IMR-90 (cell line): ENCODE results near the gene TAAR8. TPM values are rescaled to one million over a fixed set of nuclear protein-coding genes. Genes with fewer than 3 reads are reported as not detected.
"Not testable (repeated sequence)": the region's sequence is repeated elsewhere in the genome, so short reads cannot be mapped to it uniquely, and the experiment has no call there.

ENCODE experiments used
- ATAC-seq: fragments of 200-7000 bp; cut with Tn5 transposase; 2 replicates; pipeline ENCODE4 v1.9.1; 2020; ENCODE audit warnings: low read depth, mild to moderate bottlenecking, moderate library complexity
- BruUV-seq: library from RNA; stranded (reverse); fragments of 400-500 nt; replicated peaks from 2 replicates; lab custom pipeline; 2021; lab: Mats Ljungman, UMichigan
- CTCF ChIA-PET: fragments of 300-600 bp; formaldehyde crosslinking; extraction: SDS; loops from one replicate; lab custom pipeline; 2021; ENCODE audit warnings: antibody characterized with exemption; lab: Yijun Ruan, JAX
- POLR2A ChIA-PET: fragments of 300-600 bp; sonication (Branson Sonifier 250); formaldehyde crosslinking; loops from one replicate; lab custom pipeline; 2022; ENCODE audit warnings: antibody characterized with exemption; ENCODE audit not compliant: unreplicated experiment; lab: Charles Lee
- DNase-seq: peaks from one replicate; pipeline ENCODE4 v3.0.0; 2013
- H2AFZ ChIP-seq: replicated peaks from 2 replicates; pipeline ENCODE3; 2013; ENCODE audit warnings: low read length, mild to moderate bottlenecking; ENCODE audit not compliant: poor library complexity
- H2AK5ac ChIP-seq: 2 replicates; pipeline ENCODE4 v1.6.1; 2013; ENCODE audit warnings: low read depth, low read length, inconsistent platforms
- H2AK9ac ChIP-seq: replicated peaks from 2 replicates; pipeline ENCODE3; 2013; ENCODE audit warnings: mild to moderate bottlenecking, low read depth, low read length, moderate library complexity; ENCODE audit not compliant: poor library complexity
- H2BK120ac ChIP-seq: 2 replicates; pipeline ENCODE4 v1.6.1; 2013; ENCODE audit warnings: low read depth, low read length, inconsistent platforms
- H2BK15ac ChIP-seq: 3 replicates; pipeline ENCODE4 v1.6.1; 2013; ENCODE audit warnings: low read depth, low read length, inconsistent platforms
- H2BK20ac ChIP-seq: 2 replicates; pipeline ENCODE4 v1.6.1; 2013; ENCODE audit warnings: low read depth, mild to moderate bottlenecking, inconsistent platforms, low read length, moderate library complexity
- H2BK5ac ChIP-seq: 2 replicates; pipeline ENCODE4 v1.6.1; 2013; ENCODE audit warnings: mild to moderate bottlenecking, low read depth, low read length, inconsistent platforms; ENCODE audit not compliant: poor library complexity, severe bottlenecking
- H3K14ac ChIP-seq: replicated peaks from 2 replicates; pipeline ENCODE4 v1.6.1; 2013; ENCODE audit warnings: low read depth, low read length, inconsistent platforms
- H3K18ac ChIP-seq: 2 replicates; pipeline ENCODE4 v1.6.1; 2013; ENCODE audit warnings: low read depth, low read length, control low read depth
- H3K23ac ChIP-seq: 2 replicates; pipeline ENCODE4 v1.6.1; 2013; ENCODE audit warnings: low read depth, low read length, inconsistent platforms
- H3K27ac ChIP-seq: 2 replicates; pipeline ENCODE4 v1.5.1; 2013; ENCODE audit warnings: mild to moderate bottlenecking, control low read depth, low read length; ENCODE audit not compliant: insufficient read depth
- H3K27me3 ChIP-seq: 2 replicates; pipeline ENCODE4 v1.6.1; 2013; ENCODE audit warnings: low read length; ENCODE audit not compliant: control insufficient read depth, insufficient read depth
- H3K36me3 ChIP-seq: 2 replicates; pipeline ENCODE4 v1.6.1; 2013; ENCODE audit warnings: low read length, mixed read lengths; ENCODE audit not compliant: control insufficient read depth, insufficient read depth
- H3K4ac ChIP-seq: 2 replicates; pipeline ENCODE4 v1.6.1; 2013; ENCODE audit warnings: low read depth, low read length, inconsistent platforms
- H3K4me1 ChIP-seq: 2 replicates; pipeline ENCODE4 v1.6.1; 2013; ENCODE audit warnings: low read length, mixed read lengths; ENCODE audit not compliant: control insufficient read depth, insufficient read depth
- H3K4me2 ChIP-seq: 2 replicates; pipeline ENCODE4 v1.6.1; 2013; ENCODE audit warnings: low read depth, mild to moderate bottlenecking, control low read depth, low read length, moderate library complexity
- H3K4me3 ChIP-seq: 2 replicates; pipeline ENCODE4 v1.5.1; 2013; ENCODE audit warnings: low read depth, mild to moderate bottlenecking, control low read depth, low read length, moderate library complexity; ENCODE audit not compliant: insufficient read depth
- H3K56ac ChIP-seq: 2 replicates; pipeline ENCODE4 v1.6.1; 2013; ENCODE audit warnings: low read length, inconsistent platforms; ENCODE audit not compliant: insufficient read depth; ENCODE audit errors: extremely low read depth
- H3K79me1 ChIP-seq, 2 experiments: 2 replicates each; pipeline ENCODE4 v1.6.1; 2013; ENCODE audit warnings: low read length in 2 of 2, inconsistent platforms in 1 of 2, low read depth in 1 of 2
- H3K9ac ChIP-seq: 2 replicates; pipeline ENCODE4 v1.6.1; 2013; ENCODE audit warnings: low read depth, low read length, control low read depth
- H3K9me1 ChIP-seq: 2 replicates; pipeline ENCODE4 v1.6.1; 2013; ENCODE audit warnings: low read length, inconsistent platforms; ENCODE audit not compliant: insufficient read depth
- H3K9me3 ChIP-seq: 2 replicates; pipeline ENCODE4 v1.6.1; 2013; ENCODE audit warnings: low read length; ENCODE audit not compliant: control insufficient read depth, insufficient read depth
- H4K20me1 ChIP-seq: 2 replicates; pipeline ENCODE4 v1.6.1; 2013; ENCODE audit warnings: low read length, inconsistent platforms; ENCODE audit not compliant: insufficient read depth
- H4K5ac ChIP-seq: 2 replicates; pipeline ENCODE4 v1.6.1; 2013; ENCODE audit warnings: mild to moderate bottlenecking, low read depth, low read length, control low read depth
- H4K8ac ChIP-seq, 2 experiments: 2 replicates each; pipeline ENCODE4 v1.6.1; 2013; ENCODE audit warnings: low read depth in 2 of 2, low read length in 2 of 2, control low read depth in 1 of 2, inconsistent platforms in 1 of 2
- H4K91ac ChIP-seq: 2 replicates; pipeline ENCODE4 v1.6.1; 2013; ENCODE audit warnings: low read depth, low read length, inconsistent platforms; ENCODE audit not compliant: insufficient read depth
- WGBS, 2 experiments: methylation state at CpG; one replicate each; pipeline versions ENCODE4 v1.1.5 to v1.1.7; 2013; ENCODE audit warnings: missing lambda C conversion rate in 2 of 2; ENCODE audit not compliant: insufficient read length in 1 of 2; ENCODE audit errors: extremely low coverage in 2 of 2; 5-methylcytosine and 5-hydroxymethylcytosine counted together
- dilution Hi-C: fragments of 300-500 bp; cut with HindIII; formaldehyde crosslinking; loops from one replicate; pipeline ENCODE4 v1.14.3; 2018; ENCODE audit warnings: low sequenced_read_pairs; ENCODE audit not compliant: unreplicated experiment
- in situ Hi-C: fragments of 300-500 bp; cut with MboI; formaldehyde crosslinking; loops from 3 replicates; pipeline ENCODE4 v1.14.3; 2019; ENCODE audit warnings: low sequenced_read_pairs, inconsistent platforms, mixed read lengths
- intact Hi-C: fragments of 100-400 bp; cut with micrococcal nuclease; formaldehyde crosslinking; loops from 2 replicates; pipeline ENCODE4 v1.10.0; 2022
- polyA plus RNA-seq, 3 experiments: library from polyadenylated mRNA; depleted of rRNA; stranded (reverse); fragments of >200 nt; gene quantifications; 2 replicates each; pipeline ENCODE4 v1.2.3, GENCODE V29; 2012; ENCODE audit warnings: low replicate concordance in 1 of 3
- total RNA-seq: library from RNA; depleted of rRNA; stranded (reverse); fragments of >200 nt; gene quantifications from 2 replicates; pipeline ENCODE4 v1.2.3, GENCODE V29; 2012

The TAAR8 gene
- total and polyA plus RNA-seq, 2 of the 4 experiments (the other 2 are of a cell fraction) = not detected

DNA sequence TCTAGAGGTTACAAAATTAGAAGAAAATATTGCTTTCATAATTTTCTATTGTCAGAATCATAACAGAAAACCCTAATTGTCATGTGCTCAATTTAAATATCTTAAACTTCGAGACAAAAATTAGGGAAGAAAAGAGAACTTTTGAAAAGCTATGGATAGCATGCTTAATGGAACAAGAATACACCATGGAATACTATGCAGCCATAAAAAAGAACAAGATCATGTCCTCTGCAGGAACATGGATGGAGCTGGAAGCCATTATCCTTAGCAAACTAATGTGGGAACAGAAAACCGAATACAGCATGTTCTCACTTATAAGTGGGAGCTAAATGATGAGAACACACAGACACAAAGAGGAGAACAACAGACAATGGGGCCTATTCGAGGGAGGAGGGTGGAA lies 7.6 kb downstream of the TAAR8 start:
- H3K4me2 ChIP-seq, H3K9me1 ChIP-seq, H2BK120ac ChIP-seq, H4K91ac ChIP-seq, H4K5ac ChIP-seq, H2BK15ac ChIP-seq, H3K14ac ChIP-seq, H3K23ac ChIP-seq, in situ Hi-C loops, CTCF ChIA-PET, H3K4me1 ChIP-seq, intact Hi-C loops, BruUV-seq, H3K9ac ChIP-seq, H4K8ac ChIP-seq, H2AFZ ChIP-seq, POLR2A ChIA-PET, dilution Hi-C loops, H3K27ac ChIP-seq, H3K9me3 ChIP-seq, H3K56ac ChIP-seq, H3K4me3 ChIP-seq, H2BK5ac ChIP-seq, H2AK5ac ChIP-seq, H3K79me1 ChIP-seq, H3K18ac ChIP-seq, H2BK20ac ChIP-seq, H3K4ac ChIP-seq, H3K36me3 ChIP-seq, H4K20me1 ChIP-seq, DNase-seq, H2AK9ac ChIP-seq, ATAC-seq: not testable (repeated sequence)
- WGBS, 2 experiments = no CpG with 5 or more reads among the region's 3 CpGs
- H3K27me3 ChIP-seq = peaks cover 17% of the 10 kb centered on the region
